Ovary (tissue), 3 donors: ENCODE measurements around the gene MCF2L.

Experiments
- POLR2A ChIP-seq: fragments of 450-650 bp; IDR thresholded peaks from one replicate; pipeline ENCODE4 v1.6.1; 2017; ENCODE audit warnings: antibody characterized with exemption, mild to moderate bottlenecking, moderate library complexity
- TF ChIP-seq, protein P1 (sequence below), 3 donors: fragments of 450-650 bp in 2 of 3; fragments of 200-600 bp in 1 of 3; IDR thresholded peaks; one replicate each; pipeline versions ENCODE4 v1.5.1 to v1.8.0; 2016 to 2022; ENCODE audit warnings: antibody characterized with exemption in 3 of 3, mild to moderate bottlenecking in 1 of 3
- donor health status: DM: no; HTN: no; CAD: no.

DNA sequence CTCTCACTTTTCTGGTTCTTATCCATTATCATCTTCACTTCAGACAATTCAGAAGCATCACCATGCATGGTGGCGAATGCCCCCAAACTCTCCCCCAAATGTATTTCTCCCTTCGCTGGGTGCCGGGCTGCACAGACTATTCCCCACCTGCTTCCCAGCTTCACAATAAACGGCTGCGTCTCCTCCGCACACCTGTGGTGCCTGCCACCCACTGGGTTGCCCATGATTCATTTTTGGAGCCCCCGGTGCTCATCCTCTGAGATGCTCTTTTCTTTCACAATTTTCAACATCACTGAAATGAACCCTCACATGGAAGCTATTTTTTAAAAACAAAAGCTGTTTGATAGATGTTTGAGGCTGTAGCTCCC lies 150.8 kb downstream of the MCF2L start:
- TF ChIP-seq, protein P1, sequence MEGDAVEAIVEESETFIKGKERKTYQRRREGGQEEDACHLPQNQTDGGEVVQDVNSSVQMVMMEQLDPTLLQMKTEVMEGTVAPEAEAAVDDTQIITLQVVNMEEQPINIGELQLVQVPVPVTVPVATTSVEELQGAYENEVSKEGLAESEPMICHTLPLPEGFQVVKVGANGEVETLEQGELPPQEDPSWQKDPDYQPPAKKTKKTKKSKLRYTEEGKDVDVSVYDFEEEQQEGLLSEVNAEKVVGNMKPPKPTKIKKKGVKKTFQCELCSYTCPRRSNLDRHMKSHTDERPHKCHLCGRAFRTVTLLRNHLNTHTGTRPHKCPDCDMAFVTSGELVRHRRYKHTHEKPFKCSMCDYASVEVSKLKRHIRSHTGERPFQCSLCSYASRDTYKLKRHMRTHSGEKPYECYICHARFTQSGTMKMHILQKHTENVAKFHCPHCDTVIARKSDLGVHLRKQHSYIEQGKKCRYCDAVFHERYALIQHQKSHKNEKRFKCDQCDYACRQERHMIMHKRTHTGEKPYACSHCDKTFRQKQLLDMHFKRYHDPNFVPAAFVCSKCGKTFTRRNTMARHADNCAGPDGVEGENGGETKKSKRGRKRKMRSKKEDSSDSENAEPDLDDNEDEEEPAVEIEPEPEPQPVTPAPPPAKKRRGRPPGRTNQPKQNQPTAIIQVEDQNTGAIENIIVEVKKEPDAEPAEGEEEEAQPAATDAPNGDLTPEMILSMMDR (IDR thresholded peaks at IDR 0.05), result no peak
- TF ChIP-seq POLR2A, result no peak
